GM18873 (cell line): ENCODE results near the gene ADGRA1.
"Not testable (repeated sequence)": the region's sequence is repeated elsewhere in the genome, so short reads cannot be mapped to it uniquely, and the experiment has no call there.

ENCODE experiments used
- ATAC-seq: cut with Tn5 transposase; IDR thresholded peaks from one replicate; pipeline ENCODE4 v1.9.1; 2021; ENCODE audit warnings: mild to moderate bottlenecking, moderate library complexity, moderate number of reproducible peaks; ENCODE audit not compliant: unreplicated experiment, low FRiP score

The ADGRA1 gene

DNA sequence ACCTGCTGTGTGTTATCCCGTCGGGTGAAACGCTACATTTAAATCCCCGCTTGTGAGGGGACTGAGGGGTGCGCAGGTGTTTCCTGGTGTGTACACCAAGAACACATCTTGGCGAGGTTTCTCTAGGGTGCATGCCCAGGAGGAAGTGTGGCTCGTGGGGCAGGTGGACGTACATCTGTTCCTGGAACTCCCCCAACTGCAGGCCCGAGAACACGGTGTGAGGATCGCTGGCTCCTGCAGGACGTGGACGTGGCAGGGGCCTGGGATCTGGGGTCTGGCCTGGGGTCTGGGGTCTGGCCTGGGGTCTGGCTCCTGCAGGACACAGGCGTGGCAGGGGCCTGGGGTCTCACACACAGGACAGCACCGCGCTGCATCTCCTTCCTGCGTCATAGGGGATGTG, 82.4 kb downstream of the ADGRA1 start:
- ATAC-seq = no peak

DNA sequence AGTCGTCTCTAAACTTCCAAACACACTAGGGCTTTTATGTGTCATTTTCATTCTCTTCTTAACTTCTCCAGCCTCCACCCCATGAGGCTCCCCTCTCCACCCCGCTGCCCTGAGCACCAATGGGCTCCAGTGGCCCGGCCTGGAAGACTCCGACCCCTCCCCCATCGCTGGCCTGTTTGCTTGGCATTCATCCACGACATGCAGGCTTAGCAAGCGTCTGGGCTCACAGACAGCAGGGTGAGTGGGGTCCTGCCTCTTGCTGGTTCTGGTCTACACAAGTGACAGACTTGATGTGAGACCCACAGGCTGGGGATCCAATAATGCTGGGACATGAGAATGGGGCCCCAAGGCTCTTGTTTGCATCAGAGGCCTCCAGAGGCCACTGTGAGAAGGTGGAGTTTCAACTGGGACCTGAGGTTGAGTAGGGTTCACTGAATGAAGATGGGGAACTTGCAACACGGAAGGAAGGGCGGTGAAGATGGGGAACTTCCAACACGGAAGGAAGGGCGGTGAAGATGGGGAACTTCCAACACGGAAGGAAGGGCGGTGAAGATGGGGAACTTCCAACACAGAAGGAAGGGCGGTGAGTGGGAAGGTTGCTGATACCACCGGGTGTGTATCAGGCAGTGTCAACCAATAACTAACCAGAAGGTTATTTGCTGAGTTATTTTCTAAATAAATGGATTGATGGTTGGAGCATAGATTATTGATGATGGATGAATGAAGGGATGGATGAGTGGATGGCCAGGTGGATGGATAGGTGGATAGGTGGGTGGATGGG, 86.3 kb downstream of the ADGRA1 start:
- no peak for ATAC-seq

DNA sequence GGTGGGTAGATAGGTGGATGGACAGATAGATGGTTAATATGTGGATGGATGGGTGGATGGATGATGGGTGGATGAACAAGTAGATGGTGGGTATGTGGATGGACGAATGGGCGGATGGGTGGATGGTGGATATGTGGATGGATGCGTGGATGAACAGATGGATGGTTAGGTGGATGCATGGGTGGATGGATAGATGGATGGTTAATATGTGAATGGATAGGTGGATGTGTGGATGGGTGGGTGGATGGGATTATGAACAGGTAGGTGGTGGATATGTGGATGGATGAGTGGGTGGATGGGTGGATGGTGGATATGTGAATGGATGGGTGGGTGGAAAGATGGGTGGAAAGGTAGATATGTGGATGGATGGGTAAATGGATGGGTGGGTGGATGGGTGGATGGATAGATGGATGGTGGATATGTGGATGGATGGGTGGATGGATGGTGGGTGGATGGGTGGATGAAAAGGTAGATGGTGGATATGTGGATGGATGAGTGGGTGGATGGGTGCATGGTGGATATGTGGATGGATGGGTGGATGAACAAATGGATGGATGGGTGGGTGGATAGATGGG, 87.1 kb downstream of the ADGRA1 start:
- no peak for ATAC-seq

DNA sequence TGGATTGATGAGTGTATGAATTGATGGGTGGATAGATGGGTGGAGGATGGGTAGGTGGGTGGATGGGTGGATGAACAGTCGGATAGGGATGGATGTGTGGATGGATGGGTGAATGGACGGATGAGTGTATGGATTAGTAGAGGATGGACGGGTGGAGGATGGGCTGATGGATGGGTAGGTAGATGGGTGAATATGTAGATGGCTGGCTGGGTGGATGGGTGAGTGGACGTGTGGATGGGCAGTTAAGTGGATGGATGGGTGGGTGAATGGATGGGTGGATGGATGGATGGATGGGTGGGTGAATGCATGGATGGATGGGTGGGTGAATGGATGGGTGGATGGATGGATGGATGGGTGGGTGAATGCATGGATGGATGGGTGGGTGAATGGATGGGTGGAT, 87.9 kb downstream of the ADGRA1 start:
- ATAC-seq = not testable (repeated sequence)

- no peak for ATAC-seq
Observed at GRCh38 chr10:133176546-133176945, 88.8 kb downstream of the ADGRA1 start.

GRCh38 chr10:133177380-133178157, 89.8 kb downstream of the ADGRA1 start:
- ATAC-seq = no peak

- ATAC-seq = no peak
Observed at GRCh38 chr10:133178357-133179127, 90.8 kb downstream of the ADGRA1 start.

DNA sequence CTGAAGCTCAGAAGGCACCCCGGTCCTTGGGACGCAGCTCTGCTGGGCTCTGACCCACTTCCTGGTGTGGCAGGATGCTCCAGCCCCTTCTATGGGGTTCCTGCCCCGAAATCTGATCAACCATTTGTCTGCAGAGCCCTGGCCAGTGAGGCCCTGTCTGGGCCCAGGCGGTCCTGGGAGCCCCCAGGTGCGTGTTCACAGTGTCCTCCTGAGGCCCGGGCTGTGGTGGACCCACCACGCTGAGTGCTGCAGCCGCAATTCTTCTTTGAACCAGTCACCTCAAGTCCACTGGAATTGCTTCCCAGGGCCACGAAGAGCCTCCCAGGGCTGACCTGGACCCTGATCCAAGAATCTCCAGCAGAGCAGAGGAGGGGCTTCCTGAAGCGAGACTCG, 91.4 kb downstream of the ADGRA1 start:
- no peak for ATAC-seq

GRCh38 chr10:133179651-133180050, 91.9 kb downstream of the ADGRA1 start:
- no peak for ATAC-seq

DNA sequence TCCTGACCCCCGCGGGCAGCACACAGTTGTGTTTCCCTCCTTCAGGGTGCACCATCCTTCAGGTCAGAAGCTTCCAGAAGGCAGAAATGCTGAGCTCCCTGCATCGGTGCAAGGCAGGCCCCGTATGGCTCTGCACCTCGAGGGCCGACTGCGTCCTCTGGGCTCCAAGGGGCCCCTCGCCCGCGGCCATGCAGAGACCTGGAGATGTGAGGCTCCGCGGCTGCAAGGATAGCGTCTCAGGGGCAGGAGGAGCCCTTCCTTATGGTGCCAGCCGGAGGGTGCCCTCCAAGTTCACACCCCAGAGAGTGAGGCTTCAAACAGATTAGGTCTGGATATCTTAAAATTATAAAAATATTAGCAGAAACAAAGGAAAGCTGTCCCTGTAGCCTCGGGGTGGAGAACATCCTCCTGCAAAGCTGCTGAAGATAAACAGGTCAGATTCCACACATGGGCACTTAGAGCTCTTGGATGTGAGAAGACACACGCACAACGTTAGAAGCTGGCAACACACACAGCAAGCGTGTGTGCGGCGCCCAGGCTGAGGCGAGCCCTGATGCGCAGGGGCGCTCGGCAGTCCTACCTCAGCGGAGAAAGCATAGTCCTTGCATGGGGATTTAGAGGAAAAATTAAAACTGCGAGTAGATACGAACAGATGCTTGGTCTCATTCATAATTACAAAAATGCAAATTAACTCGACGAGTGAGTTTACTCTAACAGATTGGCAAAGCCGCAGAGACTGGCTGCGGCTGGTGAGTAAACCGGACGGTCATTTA, 92.7 kb downstream of the ADGRA1 start:
- no peak for ATAC-seq

DNA sequence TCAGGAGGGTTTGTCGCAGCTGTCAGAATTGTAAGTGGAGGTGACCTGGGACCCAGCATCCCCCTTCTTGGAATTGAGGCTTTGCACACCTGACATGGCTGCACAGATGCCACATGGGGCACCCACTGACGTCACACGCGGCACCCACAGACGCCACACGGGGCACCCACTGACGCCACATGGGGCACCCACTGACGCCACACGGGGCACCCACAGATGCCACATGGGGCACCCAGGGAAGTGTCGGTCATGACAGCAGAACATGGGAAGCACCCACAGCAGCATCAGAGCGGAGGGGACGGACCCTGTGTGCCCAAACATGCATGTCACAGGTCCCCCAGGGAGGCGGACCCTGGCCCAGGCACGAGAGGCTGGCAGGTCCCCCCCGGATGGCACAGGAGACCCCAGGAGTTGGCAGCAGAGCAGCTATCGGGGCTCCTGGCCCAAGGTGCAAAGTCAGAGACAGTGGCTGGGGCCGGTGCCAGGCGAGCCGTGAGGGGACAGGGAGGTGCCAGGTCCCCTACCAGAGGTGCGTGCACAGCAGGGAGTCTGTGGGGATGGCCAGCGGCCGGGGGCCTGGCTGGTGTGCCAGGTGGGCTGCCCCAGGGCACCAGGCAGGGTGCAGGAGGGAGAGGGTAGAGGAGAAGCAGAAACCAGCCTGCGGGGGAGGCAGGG, 93.4 kb downstream of the ADGRA1 start:
- ATAC-seq = no peak
